Measurements from ENCODE around the gene ZHX3. TPM values are rescaled to one million over a fixed set of nuclear protein-coding genes. Genes with fewer than 3 reads are reported as not detected.

The ZHX3 gene
- total and polyA plus RNA-seq, 9 of the 15 experiments (the other 6 are each of a cell fraction or from before 2014, with no cell fraction given) = 0.80 to 14.6 (median 4.9) TPM

GRCh38 chr20:41171736-41172295, 145.7 kb downstream of the ZHX3 start (continued):
- TF ChIP-seq, protein P1, sequence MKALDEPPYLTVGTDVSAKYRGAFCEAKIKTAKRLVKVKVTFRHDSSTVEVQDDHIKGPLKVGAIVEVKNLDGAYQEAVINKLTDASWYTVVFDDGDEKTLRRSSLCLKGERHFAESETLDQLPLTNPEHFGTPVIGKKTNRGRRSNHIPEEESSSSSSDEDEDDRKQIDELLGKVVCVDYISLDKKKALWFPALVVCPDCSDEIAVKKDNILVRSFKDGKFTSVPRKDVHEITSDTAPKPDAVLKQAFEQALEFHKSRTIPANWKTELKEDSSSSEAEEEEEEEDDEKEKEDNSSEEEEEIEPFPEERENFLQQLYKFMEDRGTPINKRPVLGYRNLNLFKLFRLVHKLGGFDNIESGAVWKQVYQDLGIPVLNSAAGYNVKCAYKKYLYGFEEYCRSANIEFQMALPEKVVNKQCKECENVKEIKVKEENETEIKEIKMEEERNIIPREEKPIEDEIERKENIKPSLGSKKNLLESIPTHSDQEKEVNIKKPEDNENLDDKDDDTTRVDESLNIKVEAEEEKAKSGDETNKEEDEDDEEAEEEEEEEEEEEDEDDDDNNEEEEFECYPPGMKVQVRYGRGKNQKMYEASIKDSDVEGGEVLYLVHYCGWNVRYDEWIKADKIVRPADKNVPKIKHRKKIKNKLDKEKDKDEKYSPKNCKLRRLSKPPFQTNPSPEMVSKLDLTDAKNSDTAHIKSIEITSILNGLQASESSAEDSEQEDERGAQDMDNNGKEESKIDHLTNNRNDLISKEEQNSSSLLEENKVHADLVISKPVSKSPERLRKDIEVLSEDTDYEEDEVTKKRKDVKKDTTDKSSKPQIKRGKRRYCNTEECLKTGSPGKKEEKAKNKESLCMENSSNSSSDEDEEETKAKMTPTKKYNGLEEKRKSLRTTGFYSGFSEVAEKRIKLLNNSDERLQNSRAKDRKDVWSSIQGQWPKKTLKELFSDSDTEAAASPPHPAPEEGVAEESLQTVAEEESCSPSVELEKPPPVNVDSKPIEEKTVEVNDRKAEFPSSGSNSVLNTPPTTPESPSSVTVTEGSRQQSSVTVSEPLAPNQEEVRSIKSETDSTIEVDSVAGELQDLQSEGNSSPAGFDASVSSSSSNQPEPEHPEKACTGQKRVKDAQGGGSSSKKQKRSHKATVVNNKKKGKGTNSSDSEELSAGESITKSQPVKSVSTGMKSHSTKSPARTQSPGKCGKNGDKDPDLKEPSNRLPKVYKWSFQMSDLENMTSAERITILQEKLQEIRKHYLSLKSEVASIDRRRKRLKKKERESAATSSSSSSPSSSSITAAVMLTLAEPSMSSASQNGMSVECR (CRISPR knock-in tag; IDR thresholded peaks at IDR 0.05) = no peak
- TF ChIP-seq ZNF175 (CRISPR knock-in tag; IDR thresholded peaks at IDR 0.05; ENCODE audit: low read depth) = no peak
- no peak for TF ChIP-seq POLR2A (conservative IDR thresholded peaks at IDR 0.05)

- Histone ChIP-seq H3K9me3 (replicated peaks; ENCODE audit: control insufficient read depth, insufficient read depth, low read depth, low read length) (no peaks in the 10 kb centered on the region), H3K9ac (ENCODE audit: insufficient read depth in 1 of 2, low read depth in 2 of 2, low read length in 2 of 2) (no peak overlapping the region), H3K27ac (ENCODE audit: extremely low read depth, low read depth, low read length) (no peak overlapping the region), H3K27me3 (ENCODE audit: control insufficient read depth in 2 of 2, insufficient read depth in 2 of 2, low read length in 2 of 2) (no peaks in the 10 kb centered on the region), H2AFZ (ENCODE audit: low read depth, low read length) (no peak overlapping the region), H3K9me1 (ENCODE audit: control insufficient read depth, insufficient read depth, low read length) (peaks cover 2% of the 10 kb centered on the region), H3K4me1 (replicated peaks in 1 of 2; ENCODE audit: control insufficient read depth in 2 of 2, insufficient read depth in 2 of 2, low read length in 2 of 2) (no peaks in the 10 kb centered on the region), H4K20me1 (replicated peaks; ENCODE audit: control insufficient read depth, insufficient read depth, low read length) (peaks cover 12% of the 10 kb centered on the region; the same call in 1 of the 2 replicates), H3K4me2 (ENCODE audit: insufficient read depth, low read length) (no peak overlapping the region), H3K4me3 (no peak overlapping the region), H3K36me3 (ENCODE audit: control insufficient read depth, insufficient read depth, low read length) (peaks cover 83% of the 10 kb centered on the region; the same call in 2 of the 3 replicates), H3K79me2 (ENCODE audit: control insufficient read depth, insufficient read depth, low read length) (no peaks in the 10 kb centered on the region)
- intact Hi-C loops (cut with micrococcal nuclease) = no loop called here
- in situ Hi-C loops (cut with MboI) = no loop called here
- ChIA-PET CTCF (ENCODE audit: low intra/inter-chr PET ratio) (no interaction called here), POLR2A (interaction anchor here (0.7 kb wide), 1 partner anchor 72 kb away, joined by 3 read pairs; no protein-coding TSS in a partner anchor)
- 83% methylated on average over 6 of the region's 6 CpGs for WGBS (ENCODE audit: insufficient coverage, low coverage, missing lambda C conversion rate)
- no TSS peak for BruUV-seq (replicated peaks)
- no peak for FAIRE-seq
- DNase-seq (ENCODE audit: extremely low read depth in 1 of 4, low spot score in 3 of 4) = no peak
- TF ChIP-seq KLF13 (tag; IDR thresholded peaks at IDR 0.05; ENCODE audit: borderline replicate concordance, low read depth) (no peak), ZKSCAN3 (CRISPR knock-in tag; IDR thresholded peaks at IDR 0.05) (no peak), RAD51 (IDR thresholded peaks at IDR 0.05; ENCODE audit: borderline replicate concordance, low read depth) (no peak), CBX2 (IDR thresholded peaks at IDR 0.05; ENCODE audit: insufficient read depth, low read length, poor library complexity, severe bottlenecking) (no peak), ZNF239 (CRISPR knock-in tag; IDR thresholded peaks at IDR 0.05) (no peak), ZNF197 (CRISPR knock-in tag; IDR thresholded peaks at IDR 0.05; ENCODE audit: low read depth) (no peak), ZBTB1 (CRISPR knock-in tag; IDR thresholded peaks at IDR 0.05; ENCODE audit: borderline replicate concordance, low read depth) (no peak), BRF2 (IDR thresholded peaks at IDR 0.05; ENCODE audit: borderline replicate concordance, insufficient read depth, insufficient read length) (no peak)
- ATAC-seq = no peak
These were observed 147.0 kb downstream of the ZHX3 start for GRCh38 chr20:41170386-41171105.
